Activated T-cell treated with anti-CD3 and anti-CD28 coated beads, Interleukin-2, amount 50 U/mL, for 72 hours (primary cell): ENCODE results near the gene DNAJC16. TPM values are rescaled to one million over a fixed set of nuclear protein-coding genes. Genes with fewer than 3 reads are reported as not detected.
"Not testable (repeated sequence)": the region's sequence is repeated elsewhere in the genome, so short reads cannot be mapped to it uniquely, and the experiment has no call there.

ENCODE experiments used
- ATAC-seq, 2 donors: fragments of 150-1000 bp; cut with Tn5 transposase; replicated peaks in 1 of 2; 2 replicates each; pipeline ENCODE4 v1.10.0; 2021; ENCODE audit warnings: moderate library complexity in 2 of 2, mild to moderate bottlenecking in 1 of 2
- DNase-seq, 2 donors: peaks; one replicate each; pipeline ENCODE4 v3.0.0; 2021 to 2022; ENCODE audit warnings: mixed read lengths in 1 of 2
- H3K27ac Mint-ChIP-seq: one replicate; pipeline ENCODE4 v1.8.0; 2022; ENCODE audit warnings: mild to moderate bottlenecking, moderate library complexity, mixed read lengths
- H3K27me3 Mint-ChIP-seq: one replicate; pipeline ENCODE4 v1.8.0; 2022; ENCODE audit warnings: low read depth, mixed read lengths
- H3K36me3 Mint-ChIP-seq, 2 donors: one replicate each; pipeline ENCODE4 v1.8.0; 2022; ENCODE audit warnings: mixed read lengths in 2 of 2, mild to moderate bottlenecking in 1 of 2; ENCODE audit not compliant: insufficient read depth in 2 of 2
- H3K4me1 Mint-ChIP-seq: one replicate; pipeline ENCODE4 v1.8.0; 2022; ENCODE audit warnings: low read depth, mixed read lengths
- H3K4me3 Mint-ChIP-seq, 2 donors: one replicate each; pipeline ENCODE4 v1.8.0; 2022; ENCODE audit warnings: mild to moderate bottlenecking in 2 of 2, mixed read lengths in 2 of 2, moderate library complexity in 2 of 2
- H3K9me3 Mint-ChIP-seq, 2 donors: one replicate each; pipeline ENCODE4 v1.8.0; 2022; ENCODE audit warnings: mixed read lengths in 2 of 2
- total RNA-seq, 2 donors: library from RNA; stranded (reverse); gene quantifications; one replicate each; pipeline ENCODE4 v1.2.3, GENCODE V29; 2022

The DNAJC16 gene
- total RNA-seq, 2 donors from 2014 or later, result 14.3 to 17.5 TPM

DNA sequence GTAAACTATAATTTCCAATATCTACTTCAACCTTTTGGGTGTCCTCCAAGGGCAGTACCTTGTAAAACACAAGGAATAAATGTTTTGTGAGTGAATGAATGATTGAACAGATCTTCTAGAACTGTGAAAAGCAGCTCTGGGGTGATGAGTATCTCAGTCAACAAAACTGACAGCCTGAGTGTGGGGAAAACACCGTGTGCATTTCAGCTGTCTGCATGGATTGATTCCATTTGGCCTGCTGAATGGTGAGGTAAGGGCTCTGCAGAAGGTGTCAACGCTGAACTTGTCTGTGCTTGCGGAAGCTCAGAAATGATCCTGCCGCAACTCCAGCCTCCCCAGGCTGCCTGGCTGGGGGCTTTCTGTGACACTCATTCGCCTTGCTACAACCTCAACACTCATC is 65.6 kb downstream of the DNAJC16 start:
- H3K4me1 Mint-ChIP-seq, result no peaks in the 10 kb centered on the region
- H3K27me3 Mint-ChIP-seq, result peaks cover 9% of the 10 kb centered on the region
- ATAC-seq, result no peak
- H3K4me3 Mint-ChIP-seq, result no peak overlapping the region
- no peak overlapping the region for H3K27ac Mint-ChIP-seq
- no peak for DNase-seq
- H3K36me3 Mint-ChIP-seq, result peaks cover 0 to 4% of the 10 kb centered on the region in 2 donors
- H3K9me3 Mint-ChIP-seq, result no peaks in the 10 kb centered on the region

DNA sequence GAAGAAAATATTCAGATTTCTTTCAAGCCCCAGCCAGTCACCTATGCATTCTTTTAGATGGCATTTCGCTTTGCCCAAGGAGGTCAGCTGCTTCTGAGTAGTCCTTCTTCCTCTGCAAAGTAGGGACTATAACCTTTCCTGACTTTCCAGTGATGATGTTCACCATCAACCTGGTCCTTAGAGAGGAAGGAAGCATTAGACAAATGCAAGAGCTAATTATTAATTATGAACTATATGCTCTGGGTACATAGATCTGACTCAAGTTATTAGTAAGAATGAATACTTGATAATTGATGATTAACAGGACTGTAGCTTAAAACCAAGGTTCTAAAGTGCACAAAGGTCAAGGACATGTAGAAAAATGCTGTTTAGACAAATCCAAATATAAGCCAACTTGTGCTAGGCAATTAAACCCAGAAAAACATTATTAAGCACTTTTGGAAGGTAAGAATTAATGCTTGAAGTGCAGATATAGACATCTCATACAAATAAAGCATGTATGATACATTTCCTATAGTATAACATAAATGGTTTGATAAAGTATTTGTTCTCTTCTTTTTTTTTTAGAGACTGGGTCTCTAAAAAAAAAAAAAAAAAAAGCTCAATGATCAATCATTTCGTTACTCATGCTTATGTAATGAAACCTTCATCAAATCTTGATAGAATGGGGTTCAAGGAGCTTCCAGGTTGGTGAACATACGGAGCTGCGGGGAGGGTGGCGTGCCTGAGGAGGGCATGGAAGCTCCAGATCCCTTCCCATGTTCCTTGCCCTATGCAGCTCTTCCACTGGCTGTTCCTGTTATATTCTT is 69.4 kb downstream of the DNAJC16 start:
- no peak for DNase-seq
- no peak for ATAC-seq
- Mint-ChIP-seq H3K27me3 (peaks cover 9% of the 10 kb centered on the region), H3K4me3 (no peak overlapping the region), H3K9me3 (no peaks in the 10 kb centered on the region), H3K4me1 (no peaks in the 10 kb centered on the region), H3K27ac (no peak overlapping the region), H3K36me3 (no peaks in the 10 kb centered on the region)

DNA sequence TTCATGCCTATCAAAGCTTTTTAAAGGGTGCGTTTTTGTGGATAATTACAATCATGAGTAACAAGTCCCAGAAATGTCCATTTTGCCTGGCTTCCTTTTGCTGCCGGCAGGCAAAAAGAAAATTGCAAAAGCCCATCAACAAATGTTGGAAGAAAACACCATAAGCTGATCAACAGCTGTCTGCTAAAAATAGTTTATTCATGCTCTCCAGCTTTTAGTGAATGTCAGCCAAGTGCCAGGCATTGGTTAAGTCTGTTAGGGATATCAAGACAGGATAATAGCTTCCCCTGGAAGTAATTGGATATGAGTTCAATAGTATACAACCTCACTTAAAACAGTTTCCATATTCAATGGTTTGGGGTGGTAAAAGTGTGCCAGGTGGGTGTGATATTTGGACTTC is 71.8 kb downstream of the DNAJC16 start:
- no peak overlapping the region for H3K4me3 Mint-ChIP-seq
- H3K4me1 Mint-ChIP-seq, result peaks cover 7% of the 10 kb centered on the region
- no peak overlapping the region for H3K27ac Mint-ChIP-seq
- H3K27me3 Mint-ChIP-seq, result peaks cover 9% of the 10 kb centered on the region
- H3K9me3 Mint-ChIP-seq, result no peaks in the 10 kb centered on the region
- no peak for DNase-seq
- H3K36me3 Mint-ChIP-seq, result no peaks in the 10 kb centered on the region
- no peak for ATAC-seq

DNA sequence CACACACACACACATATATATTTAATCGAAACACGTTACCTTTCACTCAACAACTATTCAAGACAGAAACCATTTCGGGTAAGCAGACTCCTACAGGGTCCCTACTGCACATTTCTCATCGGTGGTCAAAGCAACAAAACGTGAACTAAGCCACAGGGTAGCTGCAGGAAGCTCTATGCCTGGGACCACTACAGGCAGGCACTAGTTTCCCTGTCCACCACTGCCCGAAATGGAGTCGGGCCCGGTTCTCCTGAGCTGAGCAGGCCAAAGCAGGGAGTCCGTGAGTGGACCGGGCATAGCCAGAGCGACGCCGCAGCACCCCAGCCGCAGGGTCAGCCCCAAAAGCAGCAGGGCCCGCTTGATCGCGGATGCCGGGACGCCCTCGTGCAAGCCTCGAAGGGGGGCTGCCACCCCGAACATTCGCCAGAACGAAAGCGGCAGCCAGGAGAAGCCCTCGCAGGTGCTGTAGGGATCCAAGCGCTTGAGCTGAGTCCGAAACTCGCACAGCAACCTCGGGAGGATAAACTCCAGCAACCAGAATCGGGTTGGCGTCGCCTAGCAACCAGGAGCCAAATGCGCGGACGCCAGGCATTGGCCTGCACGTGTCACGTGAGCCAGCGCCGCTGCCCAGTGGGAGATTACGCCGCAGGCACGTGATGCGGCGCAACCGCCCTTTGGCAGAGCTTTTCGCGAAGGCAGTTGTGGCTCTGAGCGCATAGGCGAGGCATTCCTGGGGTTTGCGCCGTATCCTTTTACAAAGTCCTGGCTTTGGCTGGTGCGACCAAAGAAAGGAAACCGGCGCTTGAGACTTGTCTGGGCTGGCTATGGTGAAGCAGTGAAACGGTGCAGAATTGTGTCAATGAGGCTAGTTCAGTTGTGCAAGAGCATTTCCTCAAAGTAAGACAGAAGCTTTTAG is 76.7 kb downstream of the DNAJC16 start:
- Mint-ChIP-seq H3K4me1 (peaks cover 17% of the 10 kb centered on the region), H3K27ac (peak overlapping the region; percentile 27)

DNA sequence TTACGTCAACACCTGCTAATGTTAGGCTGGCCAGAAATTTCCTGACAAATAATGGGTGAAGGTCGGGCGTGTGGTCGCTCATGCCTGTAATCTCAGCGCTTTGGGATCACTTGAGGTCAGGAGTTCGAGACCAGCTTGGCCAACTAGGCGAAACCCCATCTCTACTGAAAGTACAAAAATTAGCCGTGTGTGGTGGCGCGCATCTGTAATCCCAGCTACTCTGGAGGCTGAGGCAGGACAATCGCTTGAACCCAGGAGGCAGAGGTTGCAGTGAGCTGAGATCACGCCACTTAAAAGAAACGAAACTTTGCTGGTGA is 77.3 kb downstream of the DNAJC16 start:
- peaks cover 17% of the 10 kb centered on the region for H3K4me1 Mint-ChIP-seq
- not testable (repeated sequence) for ATAC-seq, H3K27me3 Mint-ChIP-seq, H3K36me3 Mint-ChIP-seq, DNase-seq, H3K27ac Mint-ChIP-seq, H3K9me3 Mint-ChIP-seq
- H3K4me3 Mint-ChIP-seq, result peak overlapping the region; percentile 81 to 89

More for the DNA sequence above, 76.7 kb downstream of the DNAJC16 start:
- Mint-ChIP-seq H3K36me3 (no peaks in the 10 kb centered on the region), H3K9me3 (no peaks in the 10 kb centered on the region), H3K4me3 (peak overlapping the region; percentile 81 to 89), H3K27me3 (no peaks in the 10 kb centered on the region)
- ATAC-seq, result peak; percentile 99
- DNase-seq, result peak; percentile 91 to 94

DNA sequence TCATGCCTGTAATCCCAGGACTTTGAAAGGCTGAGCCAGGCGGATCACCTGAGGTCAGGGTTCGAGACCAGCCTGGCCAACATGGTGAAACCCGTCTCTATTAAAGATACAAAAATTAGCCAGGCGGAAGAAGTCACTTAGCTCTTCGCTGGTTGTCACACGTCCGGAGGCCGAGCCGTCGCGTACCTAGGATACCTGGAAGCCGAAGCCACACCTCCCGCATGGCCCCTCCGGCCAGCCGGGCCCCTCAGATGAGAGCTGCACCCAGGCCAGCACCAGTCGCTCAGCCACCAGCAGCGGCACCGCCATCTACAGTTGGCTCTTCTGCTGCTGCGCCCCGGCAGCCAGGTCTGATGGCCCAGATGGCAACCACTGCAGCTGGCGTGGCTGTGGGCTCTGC is 77.8 kb downstream of the DNAJC16 start:
- Mint-ChIP-seq H3K4me1 (peaks cover 17% of the 10 kb centered on the region), H3K4me3 (peak overlapping the region in 1 of 2 donors; percentile 81)
- H3K27ac Mint-ChIP-seq, ATAC-seq, DNase-seq, H3K36me3 Mint-ChIP-seq, H3K27me3 Mint-ChIP-seq, H3K9me3 Mint-ChIP-seq: not testable (repeated sequence)

DNA sequence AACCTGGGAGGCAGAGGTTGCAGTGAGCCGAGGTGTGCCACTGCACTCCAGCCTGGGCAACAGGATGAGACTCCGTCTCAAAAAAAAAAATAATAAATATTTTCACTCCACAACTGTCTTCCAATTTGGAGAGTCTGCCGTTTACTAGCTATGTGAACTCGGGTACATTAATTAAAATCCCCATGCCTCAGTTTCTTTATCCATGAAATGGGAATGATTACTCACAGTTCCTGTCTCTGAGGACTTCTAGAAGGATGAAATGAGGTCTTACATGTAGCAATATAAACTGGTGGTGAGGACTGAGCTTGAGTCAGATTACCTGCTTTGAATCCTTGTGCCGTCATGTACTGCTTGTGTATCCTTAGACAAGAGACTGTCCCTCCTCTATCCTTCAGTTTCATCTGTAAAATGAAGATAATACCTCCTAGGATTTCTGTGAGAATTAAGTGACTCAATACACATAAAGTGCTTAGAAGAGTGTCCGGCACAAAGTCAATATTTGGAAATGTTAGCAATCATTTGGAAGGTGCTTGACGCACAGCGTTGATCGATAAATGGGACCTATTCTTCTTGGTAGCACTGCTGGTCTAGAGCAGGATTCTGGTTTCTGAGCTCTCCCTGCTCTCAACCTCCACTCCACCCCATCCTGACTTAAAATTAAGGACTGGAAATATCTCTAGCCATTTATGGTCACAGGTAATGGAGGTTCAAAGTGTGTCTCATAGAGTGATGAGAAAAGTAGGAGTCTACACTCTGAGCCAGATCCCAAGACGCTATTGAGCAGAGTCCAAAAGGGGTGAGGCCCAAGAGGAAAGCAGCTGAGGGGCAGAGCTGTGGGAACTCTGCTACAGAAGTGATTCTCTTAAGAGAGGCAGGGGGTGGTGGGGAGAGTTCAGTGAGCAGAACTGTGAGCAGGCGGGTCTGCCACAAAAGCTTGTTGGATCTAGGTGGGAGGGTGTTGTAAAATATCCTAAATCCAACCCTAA is 79.0 kb downstream of the DNAJC16 start:
- Mint-ChIP-seq H3K4me3 (no peak overlapping the region), H3K27me3 (no peaks in the 10 kb centered on the region), H3K4me1 (peaks cover 17% of the 10 kb centered on the region), H3K9me3 (no peaks in the 10 kb centered on the region), H3K36me3 (no peaks in the 10 kb centered on the region), H3K27ac (no peak overlapping the region)
- no peak for DNase-seq
- no peak for ATAC-seq

DNA sequence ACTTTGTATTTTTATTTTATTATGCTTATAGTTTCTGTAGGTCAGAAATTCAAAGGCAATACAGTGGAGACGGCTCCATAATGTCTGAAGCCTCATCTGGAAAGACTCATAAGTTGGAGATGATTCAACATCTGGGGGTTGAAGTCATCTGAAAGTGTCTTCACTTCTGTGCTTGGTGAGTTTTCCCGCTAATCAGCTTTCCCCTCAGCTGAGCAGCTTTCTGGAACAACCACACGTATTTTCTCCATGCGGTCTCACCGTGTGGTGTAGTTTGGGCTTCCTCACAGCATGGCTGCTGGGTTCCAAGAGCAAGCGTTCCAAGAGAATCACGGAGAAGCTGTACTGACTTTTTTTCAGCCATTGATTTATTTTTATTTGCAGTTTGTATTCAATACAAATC is 83.0 kb downstream of the DNAJC16 start:
- ATAC-seq (no peak), DNase-seq (no peak)
- no peaks in the 10 kb centered on the region for H3K4me1 Mint-ChIP-seq
- H3K27ac Mint-ChIP-seq, result no peak overlapping the region
- H3K36me3 Mint-ChIP-seq, result no peaks in the 10 kb centered on the region
- no peaks in the 10 kb centered on the region for H3K27me3 Mint-ChIP-seq
- H3K4me3 Mint-ChIP-seq, result no peak overlapping the region
- no peaks in the 10 kb centered on the region for H3K9me3 Mint-ChIP-seq

DNA sequence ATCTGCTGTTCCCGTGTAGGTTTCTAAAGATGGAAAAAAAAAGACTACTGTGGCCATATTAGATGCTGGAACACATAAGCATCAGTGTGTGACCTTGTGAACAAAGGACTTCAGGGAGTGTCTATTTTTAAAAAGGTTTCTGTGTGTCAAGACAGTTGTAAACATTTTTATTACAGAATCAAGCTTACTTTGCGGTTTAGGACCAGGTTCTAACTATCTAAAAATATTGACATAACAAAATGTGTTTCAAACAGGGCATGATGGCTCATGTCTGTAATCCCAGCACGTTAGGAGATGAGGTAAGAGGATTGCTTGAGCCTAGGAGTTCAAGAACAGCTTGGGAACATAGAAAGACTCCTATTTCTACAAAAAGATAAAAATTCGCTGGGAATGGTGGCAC is 83.5 kb downstream of the DNAJC16 start:
- H3K27me3 Mint-ChIP-seq, result no peaks in the 10 kb centered on the region
- DNase-seq, result no peak
- no peaks in the 10 kb centered on the region for H3K9me3 Mint-ChIP-seq
- no peaks in the 10 kb centered on the region for H3K36me3 Mint-ChIP-seq
- H3K4me3 Mint-ChIP-seq, result no peak overlapping the region
- no peaks in the 10 kb centered on the region for H3K4me1 Mint-ChIP-seq
- H3K27ac Mint-ChIP-seq, result no peak overlapping the region
- no peak for ATAC-seq

DNA sequence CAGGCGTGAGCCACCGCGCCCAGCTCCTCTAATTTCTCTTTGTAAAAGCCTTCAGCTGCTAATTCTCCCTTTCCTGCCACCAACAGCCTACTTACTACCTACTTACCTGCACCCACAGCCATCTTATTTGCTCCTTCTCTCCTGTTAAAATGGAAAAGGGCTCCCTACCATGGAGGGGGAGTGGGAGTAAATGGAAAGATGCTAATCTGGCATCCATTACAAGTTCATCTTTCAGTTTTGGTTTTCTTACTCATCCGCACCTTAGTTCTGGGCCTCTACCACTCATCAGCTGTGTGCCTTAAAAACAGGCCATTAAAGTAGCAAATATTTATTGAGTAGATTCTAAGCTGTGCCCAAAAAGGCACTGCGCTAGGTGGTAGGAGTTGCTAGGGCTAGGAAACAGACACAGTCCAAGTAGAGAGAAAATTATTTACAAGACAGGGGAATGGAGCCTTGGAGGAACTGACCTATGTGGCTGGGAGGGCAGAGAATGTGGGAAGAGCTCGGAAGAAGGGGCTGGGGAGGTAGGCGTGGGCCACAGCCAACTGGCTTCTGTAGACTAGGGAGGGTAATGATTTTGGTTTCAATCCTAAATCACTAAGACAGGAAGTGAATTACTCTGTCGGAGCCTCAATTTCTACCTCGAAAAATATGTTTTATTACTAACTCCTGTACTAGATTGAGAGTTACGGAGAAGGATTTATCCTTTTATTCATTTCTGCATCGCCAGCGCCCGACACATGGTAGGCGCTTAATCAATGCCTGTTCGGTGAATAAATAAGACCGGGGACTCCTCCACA is 89.9 kb downstream of the DNAJC16 start:
- Mint-ChIP-seq H3K27ac (peak overlapping the region; percentile 98), H3K9me3 (no peaks in the 10 kb centered on the region), H3K4me1 (peaks cover 40% of the 10 kb centered on the region), H3K36me3 (peaks cover 5 to 8% of the 10 kb centered on the region in 2 donors), H3K27me3 (no peaks in the 10 kb centered on the region), H3K4me3 (peak overlapping the region; percentile 92)
- DNase-seq (peak in 1 of 2 donors; percentile 27), ATAC-seq (peak; percentile 24 to 34)

DNA sequence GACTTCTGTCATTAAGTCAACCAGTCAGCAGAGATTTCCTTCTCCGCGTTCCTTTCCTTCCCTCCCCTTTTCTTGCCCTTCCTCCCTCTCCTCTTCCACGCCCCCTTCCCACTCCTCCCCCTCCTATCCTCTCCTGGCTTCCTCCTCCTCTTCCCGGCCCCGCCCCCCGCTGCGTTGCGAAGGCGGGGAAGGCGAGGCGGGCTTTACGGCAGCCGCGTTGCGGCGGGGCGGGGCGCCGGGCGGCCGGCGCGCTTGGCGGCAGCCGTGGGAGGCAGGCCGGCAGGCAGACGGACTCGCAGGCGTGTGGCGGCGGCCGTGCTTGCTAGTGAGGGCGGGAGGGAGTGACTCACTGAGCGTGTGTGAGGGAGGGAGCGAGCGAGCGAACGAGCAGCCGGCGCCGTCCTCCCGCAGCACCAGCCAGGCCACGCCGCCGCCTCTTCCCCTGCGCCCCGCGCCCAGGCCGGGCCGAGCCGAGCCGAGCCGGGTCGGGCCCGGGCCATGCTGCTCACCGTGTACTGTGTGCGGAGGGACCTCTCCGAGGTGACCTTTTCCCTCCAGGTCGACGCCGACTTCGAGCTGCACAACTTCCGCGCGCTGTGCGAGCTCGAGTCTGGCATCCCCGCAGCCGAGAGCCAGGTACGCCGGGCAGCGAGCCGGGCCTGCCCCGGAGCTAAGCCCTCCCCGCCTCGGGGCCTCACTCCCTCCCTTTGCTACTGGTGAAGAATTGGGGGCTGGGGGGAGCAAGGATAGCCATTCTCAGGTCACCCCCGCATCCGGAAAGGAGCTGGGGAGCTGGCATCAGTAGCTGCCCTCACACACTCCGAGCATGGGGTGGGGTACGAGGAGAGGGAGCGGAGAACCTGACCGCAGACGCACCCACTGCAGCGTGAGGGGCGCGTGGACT is 90.8 kb downstream of the DNAJC16 start, which contains the start of gene DDI2:
Gene DDI2 (plus strand): TSS at position 286 of the 904 bp plus-strand sequence. CDS start 213 bp downstream, at position 499.
- no peaks in the 10 kb centered on the region for H3K9me3 Mint-ChIP-seq
- H3K4me1 Mint-ChIP-seq, result peaks cover 49% of the 10 kb centered on the region
- peak within 1 kb of the TSS; percentile 98 for H3K27ac Mint-ChIP-seq
- peak; percentile 97 to 98 for DNase-seq
- peak; percentile 95 to 97 for ATAC-seq
- H3K36me3 Mint-ChIP-seq, result peaks cover 5 to 10% of the 10 kb centered on the region in 2 donors
- H3K4me3 Mint-ChIP-seq, result peak within 1 kb of the TSS; percentile 92
- H3K27me3 Mint-ChIP-seq, result no peaks in the 10 kb centered on the region
